Sigmoid colon (tissue), 7 donors: ENCODE results near the gene SUPT3H. TPM values are rescaled to one million over a fixed set of nuclear protein-coding genes. Genes with fewer than 3 reads are reported as not detected.

Experiments used
- DNase-seq: peaks from one replicate; pipeline ENCODE4 v3.0.0-alpha.2; 2019
- H3K27ac ChIP-seq, 4 donors: fragments of 200-600 bp; sonication (generic); one replicate each; pipeline ENCODE4 v1.5.1; 2016 to 2019; ENCODE audit warnings: mild to moderate bottlenecking in 1 of 4
- H3K27me3 ChIP-seq, 3 donors: fragments of 200-600 bp; sonication (generic); one replicate each; pipeline ENCODE4 v1.5.1; 2019; ENCODE audit warnings: mild to moderate bottlenecking in 1 of 3
- H3K36me3 ChIP-seq, 4 donors: fragments of 200-600 bp; sonication (generic); one replicate each; pipeline ENCODE4 v1.5.1; 2016 to 2019
- H3K4me1 ChIP-seq, 4 donors: fragments of 200-600 bp; sonication (generic); one replicate each; pipeline ENCODE4 v1.5.1; 2017 to 2019
- H3K4me3 ChIP-seq, 4 donors: fragments of 200-600 bp; sonication (generic); one replicate each; pipeline ENCODE4 v1.5.1; 2017 to 2019; ENCODE audit warnings: mild to moderate bottlenecking in 2 of 4, moderate library complexity in 1 of 4
- H3K9me3 ChIP-seq, 4 donors: fragments of 200-600 bp in 3 of 4; sonication (generic) in 3 of 4; one replicate each; pipeline versions ENCODE4 v1.5.1 to v1.6.1; 2013 to 2019
- EP300 ChIP-seq, 4 donors: sonication (generic); formaldehyde crosslinking; IDR thresholded peaks; one replicate each; pipeline ENCODE4 v1.6.1; 2017; ENCODE audit warnings: antibody characterized with exemption in 4 of 4
- POLR2A ChIP-seq, 2 donors: fragments of 450-650 bp; IDR thresholded peaks; one replicate each; pipeline ENCODE4 v1.6.1; 2016; ENCODE audit warnings: antibody characterized with exemption in 2 of 2, mild to moderate bottlenecking in 2 of 2, moderate library complexity in 2 of 2
- POLR2AphosphoS5 ChIP-seq, 4 donors: sonication (generic); formaldehyde crosslinking; IDR thresholded peaks; one replicate each; pipeline ENCODE4 v1.6.1; 2017; ENCODE audit warnings: antibody characterized with exemption in 4 of 4
- WGBS, 2 donors: extraction: QIAGEN DNeasy Blood & Tissue Kit; methylation state at CpG; one replicate each; pipeline ENCODE4 v1.1.7; 2013; 5-methylcytosine and 5-hydroxymethylcytosine counted together
- intact Hi-C: fragments of 100-400 bp; cut with DNase I; formaldehyde crosslinking; loops from one replicate; pipeline ENCODE4 v1.15.1; 2023
- polyA plus RNA-seq, 3 donors: library from polyadenylated mRNA; stranded (reverse); fragments of 200-250 nt; gene quantifications; one replicate each; pipeline ENCODE4 v1.2.3, GENCODE V29; 2013
- total RNA-seq, 4 donors: library from RNA; depleted of rRNA; stranded (reverse); fragments of >200 nt; gene quantifications; one replicate each; pipeline ENCODE4 v1.1.0, GENCODE V29; 2016
- TF ChIP-seq, protein P1 (sequence below), 4 experiments: fragments of 450-650 bp in 3 of 4; fragments of 200-600 bp in 1 of 4; IDR thresholded peaks; one replicate each; pipeline ENCODE4 v1.5.1; 2016 to 2019; ENCODE audit warnings: antibody characterized with exemption in 4 of 4, mild to moderate bottlenecking in 3 of 4, moderate library complexity in 2 of 4
- donor health status: healthy with polysubstance abuse.
- donor health status: Bipolar disorder and iron deficiency.
- donor health status: healthy.

SUPT3H gene
- total and polyA plus RNA-seq, 7 donors, result 1.6 to 18.2 (median 10.6) TPM

DNA sequence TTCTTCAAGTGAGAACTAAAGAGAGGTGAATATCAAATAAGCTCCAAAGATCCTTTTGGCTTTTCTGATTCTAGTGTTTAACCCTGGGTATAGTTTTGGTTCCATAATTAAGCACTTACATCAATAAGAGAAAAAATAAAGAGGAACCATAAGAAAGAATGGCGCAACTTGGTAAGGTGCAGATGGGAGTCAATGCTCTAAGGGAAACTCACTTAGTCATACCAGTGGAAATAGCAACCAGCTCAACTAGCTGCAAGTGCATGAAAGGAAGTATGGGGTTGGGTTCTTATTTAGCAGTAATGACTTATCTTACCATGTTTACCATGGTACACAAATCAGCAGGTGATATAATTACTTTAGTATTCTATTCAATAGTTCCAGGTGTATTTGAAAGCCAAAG, 346.1 kb downstream of the SUPT3H start:
- H3K9me3 ChIP-seq, result peaks cover 0 to 4% (median 0%) of the 10 kb centered on the region in 4 donors
- no peaks in the 10 kb centered on the region for H3K4me1 ChIP-seq
- intact Hi-C loops, result no loop called here
- 82 to 88% methylated on average over 1 of the region's 1 CpG for WGBS, 2 donors
- H3K27me3 ChIP-seq, result no peaks in the 10 kb centered on the region
- H3K4me3 ChIP-seq, result no peak overlapping the region
- no peaks in the 10 kb centered on the region for H3K36me3 ChIP-seq
- no peak for DNase-seq
- H3K27ac ChIP-seq, result no peak overlapping the region
- TF ChIP-seq POLR2AphosphoS5 (IDR thresholded peaks at IDR 0.05) (no peak), EP300 (IDR thresholded peaks at IDR 0.05) (no peak), POLR2A (IDR thresholded peaks at IDR 0.05) (no peak)
- TF ChIP-seq, protein P1, sequence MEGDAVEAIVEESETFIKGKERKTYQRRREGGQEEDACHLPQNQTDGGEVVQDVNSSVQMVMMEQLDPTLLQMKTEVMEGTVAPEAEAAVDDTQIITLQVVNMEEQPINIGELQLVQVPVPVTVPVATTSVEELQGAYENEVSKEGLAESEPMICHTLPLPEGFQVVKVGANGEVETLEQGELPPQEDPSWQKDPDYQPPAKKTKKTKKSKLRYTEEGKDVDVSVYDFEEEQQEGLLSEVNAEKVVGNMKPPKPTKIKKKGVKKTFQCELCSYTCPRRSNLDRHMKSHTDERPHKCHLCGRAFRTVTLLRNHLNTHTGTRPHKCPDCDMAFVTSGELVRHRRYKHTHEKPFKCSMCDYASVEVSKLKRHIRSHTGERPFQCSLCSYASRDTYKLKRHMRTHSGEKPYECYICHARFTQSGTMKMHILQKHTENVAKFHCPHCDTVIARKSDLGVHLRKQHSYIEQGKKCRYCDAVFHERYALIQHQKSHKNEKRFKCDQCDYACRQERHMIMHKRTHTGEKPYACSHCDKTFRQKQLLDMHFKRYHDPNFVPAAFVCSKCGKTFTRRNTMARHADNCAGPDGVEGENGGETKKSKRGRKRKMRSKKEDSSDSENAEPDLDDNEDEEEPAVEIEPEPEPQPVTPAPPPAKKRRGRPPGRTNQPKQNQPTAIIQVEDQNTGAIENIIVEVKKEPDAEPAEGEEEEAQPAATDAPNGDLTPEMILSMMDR (IDR thresholded peaks at IDR 0.05), result no peak

DNA sequence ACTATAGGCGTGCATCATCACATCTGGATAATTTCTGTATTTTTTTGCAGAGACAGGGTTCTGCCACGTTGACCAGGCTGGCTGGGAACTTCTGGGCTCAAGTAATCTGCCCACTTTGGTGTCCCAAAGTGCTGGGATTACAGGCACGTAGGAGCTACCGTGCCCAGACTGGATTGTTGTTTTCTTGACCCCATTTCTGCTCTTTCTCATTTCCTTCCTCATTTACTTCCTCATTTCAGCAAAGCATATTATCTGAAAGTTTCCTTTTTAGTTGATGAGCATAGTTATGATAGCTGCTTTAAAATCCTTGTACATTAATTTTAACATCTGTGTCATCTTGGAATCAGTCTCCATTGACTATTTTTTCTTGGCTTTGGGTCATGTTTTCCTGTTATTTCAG, 350.6 kb downstream of the SUPT3H start:
- TF ChIP-seq, protein P1 (IDR thresholded peaks at IDR 0.05), result no peak
- TF ChIP-seq POLR2AphosphoS5 (IDR thresholded peaks at IDR 0.05) (no peak), POLR2A (IDR thresholded peaks at IDR 0.05) (no peak), EP300 (IDR thresholded peaks at IDR 0.05) (no peak)
- intact Hi-C loops, result no loop called here
- H3K27ac ChIP-seq, result no peak overlapping the region
- H3K4me3 ChIP-seq, result no peak overlapping the region
- H3K9me3 ChIP-seq, result peaks cover 0 to 4% (median 0%) of the 10 kb centered on the region in 4 donors
- 83 to 84% methylated on average over 4 of the region's 4 CpGs for WGBS, 2 donors
- H3K36me3 ChIP-seq, result no peaks in the 10 kb centered on the region
- H3K27me3 ChIP-seq, result no peaks in the 10 kb centered on the region
- no peaks in the 10 kb centered on the region for H3K4me1 ChIP-seq
- DNase-seq, result no peak

DNA sequence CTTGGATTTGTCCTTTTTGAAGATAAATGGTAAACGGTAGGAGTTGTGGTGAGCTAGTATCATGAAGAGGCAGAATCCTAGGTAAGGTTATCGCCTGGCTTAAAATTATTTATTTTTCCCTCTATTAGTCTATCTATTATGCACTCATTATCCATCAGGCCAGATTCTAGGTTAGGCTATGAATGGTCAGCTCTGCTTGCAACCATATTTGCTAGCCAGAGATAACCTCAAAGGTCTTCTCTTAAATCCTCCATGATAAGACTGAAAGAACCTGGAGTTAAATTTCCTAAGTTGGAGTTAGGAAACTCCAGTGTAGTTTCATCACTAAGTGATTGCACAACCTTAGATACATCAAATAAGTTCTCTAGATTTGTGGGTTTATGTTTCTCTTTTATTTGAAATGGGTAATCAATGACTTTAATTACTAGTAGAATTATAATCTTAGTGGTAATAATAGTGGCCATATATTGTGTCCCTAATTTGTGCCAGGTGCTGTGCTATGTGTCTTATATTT, 351.7 kb downstream of the SUPT3H start:
- intact Hi-C loops, result no loop called here
- no peaks in the 10 kb centered on the region for H3K27me3 ChIP-seq

DNA sequence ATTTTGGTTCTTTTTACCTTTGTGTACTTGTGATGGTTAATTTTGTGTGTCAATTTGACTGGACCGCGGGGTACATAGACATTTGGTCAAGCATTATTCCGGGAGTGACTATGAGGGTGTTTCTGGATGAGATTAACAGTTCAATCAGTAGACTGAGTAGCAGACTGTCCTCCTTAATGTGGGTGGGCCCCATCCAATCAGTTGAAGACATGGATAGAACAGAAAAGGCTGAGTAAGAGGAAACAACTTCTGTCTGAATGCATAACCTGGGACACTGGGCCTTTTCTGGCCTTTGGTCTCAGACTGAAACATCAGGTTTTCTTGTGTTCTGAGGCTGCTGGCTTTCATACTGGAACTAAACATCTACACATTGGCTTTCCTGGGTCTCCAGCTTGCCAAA, 353.1 kb downstream of the SUPT3H start:
- Histone ChIP-seq H3K4me3 (no peak overlapping the region), H3K9me3 (peaks cover 0 to 4% (median 0%) of the 10 kb centered on the region in 4 donors), H3K27me3 (no peaks in the 10 kb centered on the region), H3K27ac (no peak overlapping the region), H3K4me1 (peaks cover 0 to 7% (median 0%) of the 10 kb centered on the region in 4 donors), H3K36me3 (no peaks in the 10 kb centered on the region)
- intact Hi-C loops, result no loop called here
- TF ChIP-seq POLR2AphosphoS5 (IDR thresholded peaks at IDR 0.05) (no peak), EP300 (IDR thresholded peaks at IDR 0.05) (no peak)
- 97% methylated on average over 3 of the region's 3 CpGs for WGBS, 2 donors
- no peak for DNase-seq

More for the DNA sequence above, 351.7 kb downstream of the SUPT3H start:
- H3K4me3 ChIP-seq, result no peak overlapping the region
- 94 to 98% methylated on average over 2 of the region's 2 CpGs for WGBS, 2 donors
- no peaks in the 10 kb centered on the region for H3K36me3 ChIP-seq
- DNase-seq, result no peak
- TF ChIP-seq POLR2A (IDR thresholded peaks at IDR 0.05), result no peak
- TF ChIP-seq, protein P1 (IDR thresholded peaks at IDR 0.05), result no peak
- TF ChIP-seq POLR2AphosphoS5 (IDR thresholded peaks at IDR 0.05), result no peak
- TF ChIP-seq EP300 (IDR thresholded peaks at IDR 0.05), result no peak
- peaks cover 0 to 7% (median 0%) of the 10 kb centered on the region in 4 donors for H3K4me1 ChIP-seq
- peaks cover 0 to 4% (median 0%) of the 10 kb centered on the region in 4 donors for H3K9me3 ChIP-seq
- H3K27ac ChIP-seq, result no peak overlapping the region

DNA sequence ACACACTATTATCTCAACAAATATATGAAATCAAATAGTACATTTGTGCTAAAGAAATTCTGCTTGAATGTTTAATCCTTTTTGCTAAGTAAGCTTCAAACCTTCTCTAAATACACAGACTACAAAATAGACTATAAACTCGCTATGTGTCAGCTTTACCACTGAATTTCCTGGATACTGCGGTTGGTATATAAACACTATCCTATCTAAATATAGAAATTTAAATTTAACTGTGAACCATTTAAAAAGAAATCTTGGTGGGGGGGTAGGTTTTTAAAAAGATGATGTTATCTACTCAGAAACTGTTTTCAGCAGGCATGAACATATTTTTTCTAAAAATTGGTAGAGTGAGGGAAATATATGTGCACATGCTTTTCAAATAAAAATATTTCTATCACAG, 356.1 kb downstream of the SUPT3H start:
- Histone ChIP-seq H3K27me3 (no peaks in the 10 kb centered on the region), H3K4me1 (peaks cover 0 to 7% (median 0%) of the 10 kb centered on the region in 4 donors), H3K36me3 (no peaks in the 10 kb centered on the region), H3K27ac (no peak overlapping the region), H3K9me3 (no peaks in the 10 kb centered on the region), H3K4me3 (no peak overlapping the region)
- no peak for DNase-seq
- TF ChIP-seq EP300 (IDR thresholded peaks at IDR 0.05), result no peak
- no peak for TF ChIP-seq POLR2A (IDR thresholded peaks at IDR 0.05)
- TF ChIP-seq, protein P1 (IDR thresholded peaks at IDR 0.05), result no peak
- intact Hi-C loops, result no loop called here
- WGBS, 2 donors, result 10 to 28% methylated on average over 2 of the region's 2 CpGs
